OCI-LY1 (cell line): ENCODE measurements around the gene COX7A1.

Source experiments
- H2AFZ ChIP-seq: fragments of 200-600 bp; sonication (generic), shearing (Covaris generic); 2 replicates; pipeline ENCODE4 v1.6.0; 2014; ENCODE audit warnings: antibody characterized with exemption, mild to moderate bottlenecking, low read length
- H3F3A ChIP-seq: fragments of 200-600 bp; sonication (generic), shearing (Covaris generic); 2 replicates; pipeline ENCODE4 v1.6.0; 2014; ENCODE audit warnings: mild to moderate bottlenecking, antibody characterized with exemption, low read length, moderate library complexity; ENCODE audit not compliant: insufficient read depth
- H3K27ac ChIP-seq: fragments of 200-600 bp; sonication (generic); 2 replicates; pipeline ENCODE4 v1.5.1; 2014; ENCODE audit warnings: low read length, mixed run types, mild to moderate bottlenecking, low read depth; ENCODE audit not compliant: poor library complexity, severe bottlenecking
- H3K27me3 ChIP-seq: fragments of 200-600 bp; sonication (generic); 2 replicates; pipeline ENCODE4 v1.6.0; 2014; ENCODE audit warnings: antibody characterized with exemption, mild to moderate bottlenecking, low read length, moderate library complexity; ENCODE audit not compliant: insufficient read depth
- H3K36me3 ChIP-seq: fragments of 200-600 bp; sonication (generic); 2 replicates; pipeline ENCODE4 v1.6.1; 2014; ENCODE audit warnings: mild to moderate bottlenecking, antibody characterized with exemption, low read length, moderate library complexity, mixed read lengths; ENCODE audit not compliant: insufficient read depth
- H3K4me1 ChIP-seq: fragments of 200-600 bp; sonication (generic); 2 replicates; pipeline ENCODE4 v1.5.1; 2014; ENCODE audit warnings: mild to moderate bottlenecking, low read length, moderate library complexity; ENCODE audit not compliant: insufficient read depth, severe bottlenecking
- H3K4me2 ChIP-seq: fragments of 200-600 bp; sonication (generic), shearing (Covaris generic); 2 replicates; pipeline ENCODE4 v1.6.1; 2014; ENCODE audit warnings: low read length
- H3K4me3 ChIP-seq: fragments of 200-600 bp; sonication (generic); 2 replicates; pipeline ENCODE4 v1.5.1; 2014; ENCODE audit warnings: low read length, low read depth, mild to moderate bottlenecking, mixed read lengths; ENCODE audit not compliant: poor library complexity, severe bottlenecking
- H3K79me2 ChIP-seq: fragments of 200-600 bp; shearing (Covaris generic); 2 replicates; pipeline ENCODE4 v1.6.1; 2016; ENCODE audit warnings: mixed run types, low read length, mixed read lengths; ENCODE audit not compliant: insufficient read depth
- H3K9ac ChIP-seq: fragments of 200-600 bp; sonication (generic), shearing (Covaris generic); 2 replicates; pipeline ENCODE4 v1.6.1; 2014; ENCODE audit warnings: mild to moderate bottlenecking, low read length, mixed read lengths
- H3K9me2 ChIP-seq: fragments of 200-600 bp; sonication (generic), shearing (Covaris generic); 2 replicates; pipeline ENCODE4 v1.6.1; 2014; ENCODE audit warnings: low read depth, mild to moderate bottlenecking, low read length, mixed read lengths
- H3K9me3 ChIP-seq: fragments of 200-600 bp; shearing (Covaris generic); 2 replicates; pipeline ENCODE4 v1.6.1; 2014; ENCODE audit warnings: low read length, mixed read lengths
- H4K20me1 ChIP-seq: fragments of 200-600 bp; sonication (generic), shearing (Covaris generic); 2 replicates; pipeline ENCODE4 v1.6.0; 2016; ENCODE audit warnings: mild to moderate bottlenecking, low read length; ENCODE audit not compliant: insufficient read depth
- EZH2 ChIP-seq: fragments of 200-600 bp; sonication (generic), shearing (Covaris generic); IDR thresholded peaks from 2 replicates; pipeline ENCODE4 v1.8.0; 2017; ENCODE audit warnings: borderline replicate concordance, mixed run types, mild to moderate bottlenecking, antibody characterized with exemption, low read length, moderate library complexity, mixed read lengths
- TF ChIP-seq, protein P1 (sequence below): fragments of 200-600 bp; sonication (generic), shearing (Covaris generic); IDR thresholded peaks from 2 replicates; pipeline ENCODE4 v1.5.1; 2017; ENCODE audit warnings: mild to moderate bottlenecking, antibody characterized with exemption, low read length, moderate library complexity, mixed read lengths

The COX7A1 gene

DNA sequence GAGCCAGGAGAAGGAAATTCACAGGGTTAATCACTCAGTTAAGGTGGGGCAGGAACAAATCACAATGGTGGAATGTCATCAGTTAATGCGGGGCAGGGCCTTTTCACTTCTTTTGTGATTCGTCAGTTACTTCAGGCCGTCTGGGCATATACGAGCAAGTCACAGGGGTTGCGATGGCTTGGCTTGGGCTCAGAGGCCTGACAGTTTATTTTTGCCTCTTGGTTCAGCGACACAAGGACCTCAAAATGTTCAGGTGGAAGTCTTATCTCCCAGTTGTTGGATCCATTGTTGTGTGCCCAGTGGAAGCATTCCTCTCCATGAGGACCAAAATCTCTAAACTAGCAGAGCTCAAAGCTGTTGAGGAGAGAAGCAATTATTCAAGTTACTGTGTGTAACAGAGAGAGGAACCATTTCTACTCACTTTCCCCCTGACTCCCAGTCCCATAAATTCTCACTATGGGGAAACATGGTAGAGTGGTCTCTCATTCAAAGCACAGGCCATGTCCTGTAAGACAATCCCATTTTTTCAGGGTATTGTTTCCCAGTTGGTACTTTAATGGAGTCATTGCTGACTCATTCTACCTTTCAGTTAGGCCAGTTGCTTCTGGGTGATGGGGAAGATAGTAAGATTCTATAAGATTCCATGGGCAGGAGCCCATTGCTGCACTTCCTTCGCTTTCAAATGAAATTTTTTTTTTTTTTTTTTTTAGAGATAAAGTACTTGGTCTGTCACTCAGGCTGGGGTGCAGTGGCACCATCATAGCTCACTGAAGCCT lies 8.8 kb upstream of the COX7A1 start:
- Histone ChIP-seq H3K79me2 (no peaks in the 10 kb centered on the region), H3K9me3 (no peaks in the 10 kb centered on the region), H3K36me3 (no peaks in the 10 kb centered on the region), H3F3A (no peaks in the 10 kb centered on the region), H3K27me3 (no peaks in the 10 kb centered on the region), H3K4me2 (no peak overlapping the region), H3K9me2 (no peaks in the 10 kb centered on the region), H3K4me3 (no peak overlapping the region), H2AFZ (no peak overlapping the region), H3K27ac (no peak overlapping the region), H3K9ac (no peak overlapping the region), H3K4me1 (no peaks in the 10 kb centered on the region), H4K20me1 (no peaks in the 10 kb centered on the region)
- TF ChIP-seq, protein P1, sequence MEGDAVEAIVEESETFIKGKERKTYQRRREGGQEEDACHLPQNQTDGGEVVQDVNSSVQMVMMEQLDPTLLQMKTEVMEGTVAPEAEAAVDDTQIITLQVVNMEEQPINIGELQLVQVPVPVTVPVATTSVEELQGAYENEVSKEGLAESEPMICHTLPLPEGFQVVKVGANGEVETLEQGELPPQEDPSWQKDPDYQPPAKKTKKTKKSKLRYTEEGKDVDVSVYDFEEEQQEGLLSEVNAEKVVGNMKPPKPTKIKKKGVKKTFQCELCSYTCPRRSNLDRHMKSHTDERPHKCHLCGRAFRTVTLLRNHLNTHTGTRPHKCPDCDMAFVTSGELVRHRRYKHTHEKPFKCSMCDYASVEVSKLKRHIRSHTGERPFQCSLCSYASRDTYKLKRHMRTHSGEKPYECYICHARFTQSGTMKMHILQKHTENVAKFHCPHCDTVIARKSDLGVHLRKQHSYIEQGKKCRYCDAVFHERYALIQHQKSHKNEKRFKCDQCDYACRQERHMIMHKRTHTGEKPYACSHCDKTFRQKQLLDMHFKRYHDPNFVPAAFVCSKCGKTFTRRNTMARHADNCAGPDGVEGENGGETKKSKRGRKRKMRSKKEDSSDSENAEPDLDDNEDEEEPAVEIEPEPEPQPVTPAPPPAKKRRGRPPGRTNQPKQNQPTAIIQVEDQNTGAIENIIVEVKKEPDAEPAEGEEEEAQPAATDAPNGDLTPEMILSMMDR, result no peak
- no peak for TF ChIP-seq EZH2

GRCh38 chr19:36153126-36153525 lies 879 bp upstream of the COX7A1 start:
- no peaks in the 10 kb centered on the region for H3K27me3 ChIP-seq
- no peak overlapping the region for H2AFZ ChIP-seq
- TF ChIP-seq, protein P1, result no peak
- TF ChIP-seq EZH2, result no peak
- no peaks in the 10 kb centered on the region for H4K20me1 ChIP-seq
- H3K4me2 ChIP-seq, result no peak overlapping the region
- no peak overlapping the region for H3K9ac ChIP-seq
- no peaks in the 10 kb centered on the region for H3K79me2 ChIP-seq
- H3K36me3 ChIP-seq, result peaks cover 29% of the 10 kb centered on the region
- no peaks in the 10 kb centered on the region for H3K9me3 ChIP-seq
- no peaks in the 10 kb centered on the region for H3K9me2 ChIP-seq
- no peaks in the 10 kb centered on the region for H3F3A ChIP-seq
- no peak overlapping the region for H3K27ac ChIP-seq
- no peaks in the 10 kb centered on the region for H3K4me1 ChIP-seq
- H3K4me3 ChIP-seq, result no peak overlapping the region

- Histone ChIP-seq H4K20me1 (no peaks in the 10 kb centered on the region), H3K4me2 (no peak overlapping the region), H3K36me3 (peaks cover 37% of the 10 kb centered on the region), H3K4me1 (no peaks in the 10 kb centered on the region), H2AFZ (no peak overlapping the region), H3K27ac (no peak overlapping the region), H3K4me3 (no peak overlapping the region), H3K9ac (no peak overlapping the region), H3K27me3 (no peaks in the 10 kb centered on the region), H3K9me2 (no peaks in the 10 kb centered on the region), H3F3A (no peaks in the 10 kb centered on the region), H3K79me2 (no peaks in the 10 kb centered on the region), H3K9me3 (no peaks in the 10 kb centered on the region)
- TF ChIP-seq, protein P1, result no peak
- TF ChIP-seq EZH2, result no peak
Observed at GRCh38 chr19:36152019-36152351, 262 bp downstream of the COX7A1 start.
